ENCODE results near the gene MIPOL1.
"Not testable (repeated sequence)": the region's sequence is repeated elsewhere in the genome, so short reads cannot be mapped to it uniquely, and the experiment has no call there.

The MIPOL1 gene

DNA sequence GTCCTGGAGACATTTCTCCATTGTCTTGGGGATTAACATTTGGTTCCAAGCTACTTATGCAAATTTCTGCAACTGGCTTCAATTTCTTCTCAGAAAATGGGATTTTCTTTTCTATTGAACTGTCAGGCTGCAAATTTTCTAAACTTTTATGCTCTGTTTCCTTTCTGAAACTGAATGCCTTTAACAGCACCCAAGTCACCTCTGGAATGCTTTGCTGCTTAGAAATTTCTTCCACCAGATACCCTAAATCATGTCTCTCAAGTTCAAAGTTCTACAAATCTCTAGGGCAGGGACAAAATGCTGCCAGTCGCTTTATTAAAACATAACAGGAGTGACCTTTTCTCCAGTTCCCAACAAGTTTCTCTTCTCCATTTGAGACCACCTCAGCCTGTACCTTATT is 264.7 kb downstream of the MIPOL1 start:
- not testable (repeated sequence) for DNase-seq (ENCODE audit: low read depth)

DNA sequence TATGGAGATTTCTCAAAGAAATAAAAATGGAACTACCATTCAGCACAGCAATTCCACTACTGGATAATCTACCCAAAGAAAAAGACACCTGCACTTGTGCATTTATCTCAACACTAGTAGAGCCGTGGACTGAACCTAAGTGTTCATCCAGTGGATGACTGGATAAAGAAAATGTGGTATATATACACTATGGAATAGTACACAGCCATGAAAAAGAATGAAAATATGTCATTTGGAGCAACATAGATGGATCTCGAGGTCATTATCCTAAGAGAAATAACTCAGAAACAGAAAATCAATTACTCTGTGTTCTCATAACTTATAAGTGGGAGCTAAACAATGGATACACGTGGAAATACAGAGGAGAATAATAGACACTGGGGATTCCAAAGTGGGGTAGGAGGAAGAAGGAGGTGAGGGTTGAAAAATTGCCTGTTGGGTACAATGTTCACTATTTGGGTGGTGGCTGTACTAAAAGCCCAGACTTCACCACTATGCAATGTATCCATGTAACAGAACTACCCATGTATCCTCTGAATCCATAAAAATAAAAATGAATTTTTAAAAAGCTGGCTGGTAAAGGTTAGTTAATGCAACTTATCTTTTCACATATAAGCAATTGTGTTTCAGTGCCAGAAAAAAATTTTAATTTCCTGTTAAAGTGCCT is 266.6 kb downstream of the MIPOL1 start:
- no peak for DNase-seq (ENCODE audit: low read depth)

DNA sequence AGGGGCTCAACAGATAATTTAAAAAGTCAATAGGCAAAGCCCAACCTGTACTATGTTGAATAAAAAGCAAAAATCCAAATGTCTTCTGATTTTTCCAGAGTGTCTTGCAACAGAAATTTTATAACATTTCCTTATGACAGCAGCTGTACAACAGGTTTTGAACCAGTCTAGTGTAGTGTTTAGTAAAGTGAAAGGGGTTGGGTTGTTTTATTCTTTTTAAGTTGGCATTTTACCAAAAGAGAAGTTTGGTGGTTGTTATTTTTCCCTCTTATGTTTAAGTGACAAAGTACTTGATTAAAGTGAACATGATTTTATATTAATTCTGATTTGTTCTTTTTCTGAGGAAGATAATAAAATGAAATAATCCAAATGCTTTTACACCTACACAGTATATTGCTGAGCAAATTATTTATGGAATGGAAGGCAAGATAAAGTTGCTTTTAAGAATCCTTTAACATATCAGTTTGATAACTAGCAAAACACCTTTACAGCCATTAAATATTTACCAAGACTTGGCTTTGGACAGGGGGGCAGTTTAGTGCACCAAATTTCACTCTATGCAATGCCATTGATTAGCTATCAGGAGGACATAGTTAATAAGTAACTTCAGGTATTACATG is 268.4 kb downstream of the MIPOL1 start:
- DNase-seq (ENCODE audit: low read depth) = no peak

DNA sequence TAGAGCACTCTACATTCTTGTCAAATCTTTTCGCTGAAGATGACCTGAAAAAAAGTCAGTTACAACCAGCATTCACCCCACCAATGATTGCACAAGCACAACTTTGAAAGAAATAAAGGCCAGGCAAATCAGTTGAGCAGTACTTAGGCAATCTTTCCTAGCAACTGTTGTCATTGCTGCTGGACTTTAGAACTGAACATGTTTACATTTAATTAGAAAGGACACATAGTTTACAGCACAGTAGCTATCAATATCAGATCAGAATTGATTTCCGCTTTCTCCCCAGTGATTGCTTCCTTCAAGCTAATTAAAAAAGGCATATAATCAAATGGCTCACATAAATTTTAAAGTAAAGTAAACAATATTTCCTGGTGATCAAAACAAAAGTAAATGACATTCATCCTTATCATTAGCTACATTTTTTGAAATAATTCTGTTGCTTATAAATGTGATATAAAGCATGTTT is 268.9 kb downstream of the MIPOL1 start:
- no peak for DNase-seq (ENCODE audit: low read depth)

DNA sequence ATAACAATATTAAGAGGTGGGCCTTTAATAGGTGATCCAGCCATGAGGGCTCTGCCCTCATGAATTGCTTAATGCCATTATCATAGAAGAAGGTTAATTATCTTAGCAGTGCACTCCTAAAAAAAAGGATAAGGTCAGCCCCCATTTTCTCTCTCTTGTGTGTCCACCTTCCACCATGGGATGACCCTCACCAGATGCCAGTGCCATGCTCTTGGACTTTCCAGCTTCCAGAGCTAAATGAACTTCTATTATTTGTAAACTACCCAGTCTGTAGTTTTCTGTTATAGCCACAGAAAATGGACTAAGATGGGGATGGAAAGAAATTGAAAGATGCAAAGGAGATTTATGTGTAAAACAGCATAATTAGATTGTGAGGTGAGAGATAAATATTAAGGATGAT is 271.9 kb downstream of the MIPOL1 start:
- no peak for DNase-seq (ENCODE audit: low read depth)

DNA sequence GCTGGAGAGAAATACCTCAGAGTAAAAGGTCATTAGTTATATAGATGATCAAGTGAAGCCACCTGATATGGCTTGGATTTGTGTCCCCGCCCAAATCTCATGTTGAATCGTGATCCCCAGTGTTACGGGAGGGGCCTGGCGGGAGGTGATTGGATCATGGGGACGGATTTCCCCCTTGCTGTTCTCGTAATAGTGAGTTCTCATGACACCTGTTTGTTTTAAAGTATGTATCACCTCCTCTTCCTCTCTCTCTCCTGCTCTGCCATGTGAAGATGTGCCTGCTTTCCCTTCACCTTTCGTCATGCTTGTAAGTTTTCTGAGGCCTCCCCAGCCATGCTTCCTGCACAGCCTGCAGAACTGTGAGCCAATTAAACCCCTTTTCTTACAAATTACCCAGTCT is 272.5 kb downstream of the MIPOL1 start:
- no peak for DNase-seq (ENCODE audit: low read depth)

DNA sequence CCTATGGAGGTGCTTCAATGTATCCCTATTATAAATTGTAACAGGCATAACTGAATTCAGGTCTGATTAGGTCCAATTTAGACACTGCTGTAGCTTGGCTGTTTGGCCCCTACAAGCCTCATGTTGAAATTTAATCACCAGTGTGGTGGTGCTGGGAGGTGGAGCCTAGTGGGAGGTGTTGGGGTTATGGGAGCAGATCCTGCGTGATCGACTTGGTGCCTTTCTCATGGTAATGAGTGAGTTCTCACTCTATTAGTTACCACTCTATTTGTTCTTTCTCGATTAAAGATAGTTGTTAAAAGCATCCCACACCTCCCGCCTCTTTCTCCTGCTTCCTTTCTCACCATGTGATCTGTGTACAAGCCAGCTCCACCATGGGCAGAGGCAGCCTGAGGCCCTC is 275.2 kb downstream of the MIPOL1 start:
- no peak for DNase-seq (ENCODE audit: low read depth)

DNA sequence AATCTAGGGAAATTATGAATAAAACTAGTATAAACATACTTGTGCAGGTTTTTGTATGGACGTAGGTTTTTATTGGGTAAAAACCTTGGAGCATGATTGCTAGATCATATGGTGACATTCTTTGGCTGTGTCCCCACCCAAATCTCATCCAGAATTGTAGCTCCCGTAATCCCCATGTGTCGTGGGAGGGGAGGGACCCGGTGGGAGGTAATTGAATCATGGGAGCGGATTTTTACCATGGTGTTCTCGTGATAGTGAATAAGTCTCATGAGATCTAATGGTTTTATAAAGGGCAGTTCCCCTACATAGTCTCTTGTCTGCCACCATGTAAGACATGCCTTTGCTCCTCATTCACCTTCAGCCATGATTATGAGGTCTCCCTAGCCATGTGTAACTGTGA is 276.5 kb downstream of the MIPOL1 start:
- DNase-seq (ENCODE audit: low read depth) = no peak

DNA sequence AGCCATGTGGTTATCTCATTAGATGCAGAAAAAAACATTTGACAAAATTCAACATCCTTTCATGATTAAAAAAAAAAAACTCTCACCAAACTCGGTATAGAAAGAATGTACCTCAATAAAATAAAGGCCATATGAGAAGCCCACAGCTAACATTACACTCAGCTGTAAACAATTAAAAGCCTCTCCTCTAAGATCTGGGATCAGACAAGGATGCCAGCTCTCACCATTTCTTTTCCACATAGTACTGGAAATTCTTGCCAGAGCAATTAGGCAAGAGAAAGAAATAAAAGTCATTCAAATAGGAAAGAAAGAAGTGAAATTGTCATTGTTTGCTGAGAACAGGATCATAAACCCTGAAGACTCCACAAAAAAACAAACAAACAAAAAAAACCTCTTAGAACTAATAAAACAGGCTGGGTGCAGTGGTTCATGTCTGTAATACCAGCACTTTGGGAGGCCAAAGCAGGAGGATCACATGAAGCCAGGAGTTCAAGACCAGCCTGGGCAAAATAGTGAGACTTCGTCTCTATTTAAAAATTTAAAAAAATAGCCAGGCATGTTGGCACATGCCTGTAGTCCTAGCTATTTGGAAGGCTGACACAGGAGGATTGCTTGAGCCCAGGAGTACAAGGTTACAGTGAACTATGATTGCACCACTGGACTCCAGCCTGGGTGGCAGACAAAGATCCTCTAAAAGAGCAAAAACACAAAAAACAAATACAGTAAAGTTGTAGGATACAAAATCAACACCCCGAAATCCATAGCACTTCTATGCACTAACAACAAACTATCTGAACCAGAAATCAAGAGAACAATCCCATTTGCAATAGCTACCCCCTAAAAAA is 282.9 kb downstream of the MIPOL1 start:
- no peak for DNase-seq (ENCODE audit: low read depth)

DNA sequence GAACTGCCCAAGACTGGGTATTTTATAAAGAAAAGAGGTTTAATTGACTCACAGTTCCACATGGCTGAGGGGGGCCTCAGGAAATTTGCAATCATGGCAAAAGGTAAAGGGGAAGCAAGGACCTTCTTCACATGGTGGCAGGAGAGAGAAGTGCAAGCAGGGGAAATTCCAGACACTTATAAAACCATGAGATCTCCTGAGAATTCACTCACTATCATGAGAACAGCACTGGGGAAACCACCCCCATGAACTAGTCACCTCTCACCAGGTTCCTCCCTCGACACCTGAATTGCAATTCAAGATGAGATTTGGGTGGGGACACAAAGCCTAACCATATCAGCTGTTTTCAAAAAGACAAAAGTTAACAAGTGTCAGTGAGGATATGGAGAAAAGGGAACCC is 284.7 kb downstream of the MIPOL1 start:
- DNase-seq (ENCODE audit: low read depth) = no peak

DNA sequence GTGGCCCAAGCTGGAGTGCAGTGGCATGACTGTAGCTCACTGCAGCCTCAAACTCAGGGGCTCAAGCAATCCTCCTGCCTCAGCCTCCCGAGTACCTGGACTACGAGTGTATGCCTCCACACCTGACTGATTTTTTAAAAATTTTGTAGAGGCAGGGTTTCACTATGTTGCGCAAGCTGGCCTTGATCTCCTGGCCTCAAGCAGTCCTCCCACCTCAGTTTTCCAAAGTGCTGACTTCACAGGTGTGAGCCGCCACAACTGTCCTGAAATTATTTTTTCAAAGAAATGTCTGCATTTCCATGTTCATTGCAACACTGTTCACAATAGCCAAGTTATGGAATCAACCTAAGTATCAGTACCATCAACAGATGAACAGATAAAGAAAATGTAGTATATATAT is 285.9 kb downstream of the MIPOL1 start:
- no peak for DNase-seq (ENCODE audit: low read depth)

DNA sequence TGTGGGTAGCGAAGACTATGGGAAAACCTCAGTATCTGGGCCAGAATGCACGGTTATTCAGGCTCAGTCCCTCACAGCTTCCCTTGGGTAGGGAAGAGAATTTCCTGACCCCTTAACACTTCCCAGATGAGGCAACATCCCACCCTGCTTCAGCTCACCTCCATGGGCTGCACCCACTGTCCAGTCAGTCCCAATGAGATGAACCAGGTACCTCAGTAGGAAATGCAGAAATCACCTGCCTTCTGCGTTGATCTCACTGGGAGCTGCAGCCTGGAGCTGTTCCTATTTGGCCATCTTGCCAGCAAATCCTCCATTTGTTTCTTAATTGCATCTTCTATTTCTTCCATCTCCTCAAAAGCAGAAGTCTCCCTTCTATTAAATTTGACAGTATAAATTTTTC is 292.9 kb downstream of the MIPOL1 start:
- no peak for DNase-seq (ENCODE audit: low read depth)

DNA sequence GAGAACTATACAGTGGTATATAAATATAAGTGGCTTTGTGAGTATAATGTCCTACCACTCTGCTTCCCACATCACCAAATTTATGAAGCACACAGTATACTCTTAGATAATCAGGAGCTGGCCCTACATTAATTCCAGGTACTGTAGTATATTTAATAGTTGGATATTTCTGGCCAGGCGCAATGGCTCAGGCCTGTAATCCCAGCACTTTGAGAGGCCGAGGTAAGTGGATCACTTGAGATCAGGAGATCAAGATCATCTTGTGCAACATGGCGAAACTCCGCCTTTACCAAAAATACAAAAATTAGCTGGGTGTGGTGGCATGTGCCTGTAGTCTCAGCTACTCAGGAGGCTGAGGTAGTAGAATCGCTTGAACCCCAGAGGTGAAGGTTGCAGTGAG is 293.3 kb downstream of the MIPOL1 start:
- no peak for DNase-seq (ENCODE audit: low read depth)

DNA sequence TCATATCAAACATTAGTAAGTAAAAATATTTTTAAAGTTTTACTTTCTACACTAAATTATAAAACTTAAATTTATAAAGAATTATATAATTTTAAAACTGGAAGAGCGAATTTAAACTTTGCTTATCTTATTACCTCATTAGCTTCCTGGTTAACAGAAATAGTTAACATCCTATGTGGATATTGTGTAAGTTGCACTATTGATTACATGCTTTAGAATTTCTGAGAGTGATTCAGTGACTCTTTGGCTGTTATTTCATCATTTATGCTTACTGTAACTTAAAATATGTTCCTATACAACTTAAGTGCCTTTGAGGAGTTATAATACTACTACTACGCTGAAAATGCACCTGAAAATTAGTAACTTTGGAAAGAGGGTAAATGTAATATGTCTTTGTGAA is 295.9 kb downstream of the MIPOL1 start:
- no peak for DNase-seq (ENCODE audit: low read depth)

DNA sequence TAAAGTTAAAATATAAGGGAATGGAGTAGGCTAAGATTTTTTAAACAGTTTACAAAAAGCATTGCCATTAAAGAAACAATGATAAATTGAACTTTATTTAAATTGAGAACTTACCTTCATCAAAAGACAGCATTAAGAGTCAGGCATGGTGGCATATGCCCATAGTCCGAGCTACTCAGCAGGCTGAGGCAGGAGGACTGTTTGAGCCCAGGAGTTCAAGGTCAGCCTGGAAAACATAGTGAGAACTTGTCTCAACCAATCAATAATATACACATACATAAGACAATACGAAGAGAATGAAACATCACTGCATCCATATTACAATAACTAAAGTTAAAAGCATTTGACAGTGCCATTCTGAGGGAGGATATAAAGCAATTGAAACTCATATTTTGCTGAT is 299.7 kb downstream of the MIPOL1 start:
- no peak for DNase-seq (ENCODE audit: low read depth)

DNA sequence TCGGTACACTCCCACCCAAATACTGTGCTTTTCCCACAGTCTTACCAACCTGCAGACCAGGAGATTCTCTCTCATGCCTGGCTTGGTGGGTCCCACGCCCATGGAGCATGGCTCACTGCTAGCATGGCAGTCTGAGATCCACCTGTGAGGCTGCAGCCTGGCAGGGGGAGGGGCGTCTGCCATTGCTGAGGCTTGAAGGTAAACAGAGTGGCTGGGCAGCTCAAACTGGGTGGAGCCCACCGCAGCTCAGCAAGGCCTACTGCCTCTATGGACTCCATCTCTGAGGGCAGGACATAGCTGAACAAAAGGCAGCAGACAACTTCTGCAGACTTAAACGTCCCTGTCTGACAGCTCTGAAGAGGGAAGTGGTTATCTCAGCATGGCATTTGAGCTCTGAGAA is 304.1 kb downstream of the MIPOL1 start:
- DNase-seq (ENCODE audit: low read depth) = no peak

DNA sequence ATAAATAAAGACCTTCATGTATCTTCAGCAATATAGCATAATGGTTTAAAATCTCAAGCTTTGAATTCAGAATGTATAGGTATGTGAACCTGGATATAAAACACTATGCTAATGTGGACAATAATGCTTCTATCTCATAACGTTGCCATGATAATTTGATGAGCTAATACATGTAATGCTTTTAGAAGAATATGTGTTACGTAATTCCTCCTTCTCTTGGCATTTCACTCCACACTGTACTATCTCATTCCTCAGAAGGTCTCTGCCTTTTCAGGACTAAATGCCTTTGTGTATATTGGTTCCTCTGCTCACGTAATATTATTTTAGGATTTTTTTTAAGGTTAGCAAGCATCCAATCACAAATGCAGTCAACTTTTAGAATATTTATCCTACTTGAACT is 310.8 kb downstream of the MIPOL1 start:
- no peak for DNase-seq (ENCODE audit: low read depth)

DNA sequence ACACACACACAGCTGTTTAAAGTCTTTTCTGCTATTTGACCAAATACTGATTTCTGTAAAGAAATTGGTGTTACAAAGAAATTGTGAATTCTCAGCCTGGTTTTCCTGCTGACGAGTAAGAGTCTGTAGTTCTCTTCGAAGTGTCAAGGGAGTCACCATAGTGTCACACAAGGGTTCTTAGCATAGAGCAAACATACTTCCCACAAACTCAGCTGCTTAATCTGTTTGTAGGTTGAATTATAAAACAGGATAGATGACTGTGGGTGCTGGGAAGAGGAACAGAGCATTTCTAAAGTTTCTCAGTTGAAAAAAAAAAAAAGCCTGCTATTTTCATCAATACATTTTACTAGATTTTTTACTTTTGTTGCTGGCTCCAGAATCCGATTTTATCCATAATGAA is 314.4 kb downstream of the MIPOL1 start:
- no peak for DNase-seq (ENCODE audit: low read depth)

DNA sequence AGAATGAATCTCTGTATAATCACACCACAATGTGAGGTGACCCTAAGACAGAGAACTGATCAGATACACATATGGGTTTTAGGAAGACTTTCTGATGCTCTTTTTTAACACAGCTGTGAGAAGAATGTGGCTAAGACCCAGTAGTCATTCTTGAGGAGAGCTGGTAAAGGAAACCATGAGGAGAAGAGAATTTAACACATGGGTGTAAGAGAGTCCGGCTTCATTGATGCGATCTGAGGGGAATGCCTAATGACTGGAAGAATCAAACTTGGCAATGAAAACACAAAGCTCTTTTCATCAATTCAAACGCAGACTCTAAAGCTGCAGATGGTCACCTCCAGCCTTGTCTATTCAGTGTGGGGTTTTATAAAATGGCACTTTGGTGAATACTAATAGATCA is 318.0 kb downstream of the MIPOL1 start:
- no peak for DNase-seq (ENCODE audit: low read depth)

DNA sequence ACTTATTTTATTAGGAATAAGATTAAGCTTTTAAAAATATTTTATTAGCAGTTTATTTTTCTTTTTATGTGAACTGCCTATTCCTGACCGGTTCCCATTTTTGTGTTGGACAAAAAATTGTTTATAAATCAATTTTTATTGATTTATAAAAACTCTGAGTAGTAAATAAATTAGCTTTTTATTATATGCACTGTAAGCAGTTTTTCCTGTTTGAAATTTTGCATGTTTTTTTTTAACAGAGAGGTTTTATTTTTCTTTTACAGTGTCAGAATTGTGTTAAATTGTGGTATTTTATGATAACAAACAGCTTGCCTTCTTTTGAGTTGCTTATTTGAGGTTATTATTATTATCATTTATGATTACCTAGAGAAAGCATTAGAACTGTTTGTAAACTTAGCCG is 329.3 kb downstream of the MIPOL1 start:
- DNase-seq (ENCODE audit: low read depth) = no peak

DNA sequence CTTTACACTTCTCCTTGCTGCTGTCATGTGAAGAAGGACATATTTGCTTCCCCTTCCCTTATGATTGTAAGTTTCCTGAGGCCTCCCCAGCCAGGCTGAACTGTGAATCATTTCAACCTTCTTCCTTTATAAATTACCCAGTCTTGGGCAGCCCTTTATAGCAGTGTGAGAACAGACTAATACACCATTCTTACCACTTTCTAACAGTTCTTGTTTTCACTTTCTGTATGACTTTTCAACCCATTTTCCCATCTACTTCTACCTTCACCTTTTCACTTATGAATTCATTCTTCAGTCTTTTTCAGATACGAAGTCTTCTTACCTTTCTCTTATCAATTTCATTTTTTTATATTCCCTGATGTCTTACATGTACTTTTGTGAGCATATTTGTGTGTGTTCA is 342.3 kb downstream of the MIPOL1 start:
- no peak for DNase-seq (ENCODE audit: low read depth)

DNA sequence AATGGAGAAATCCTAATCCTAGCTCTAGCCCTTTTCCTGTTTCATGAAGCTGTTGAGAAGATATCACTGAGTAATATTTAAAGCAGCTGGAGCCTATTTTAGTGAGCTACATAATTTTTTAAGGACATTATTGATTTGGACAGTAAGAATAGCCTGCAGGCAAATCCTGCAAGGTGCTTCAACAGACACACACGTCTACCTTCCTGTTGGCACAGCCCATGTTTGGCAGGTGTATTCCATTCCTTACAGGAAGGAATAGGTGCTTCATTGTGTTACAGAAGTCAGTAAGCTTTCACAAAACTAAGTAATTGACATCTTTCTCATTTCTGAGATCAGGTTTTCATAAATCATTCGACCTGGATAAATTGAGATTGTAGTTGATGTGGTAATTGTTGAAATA is 346.7 kb downstream of the MIPOL1 start:
- no peak for DNase-seq (ENCODE audit: low read depth)

DNA sequence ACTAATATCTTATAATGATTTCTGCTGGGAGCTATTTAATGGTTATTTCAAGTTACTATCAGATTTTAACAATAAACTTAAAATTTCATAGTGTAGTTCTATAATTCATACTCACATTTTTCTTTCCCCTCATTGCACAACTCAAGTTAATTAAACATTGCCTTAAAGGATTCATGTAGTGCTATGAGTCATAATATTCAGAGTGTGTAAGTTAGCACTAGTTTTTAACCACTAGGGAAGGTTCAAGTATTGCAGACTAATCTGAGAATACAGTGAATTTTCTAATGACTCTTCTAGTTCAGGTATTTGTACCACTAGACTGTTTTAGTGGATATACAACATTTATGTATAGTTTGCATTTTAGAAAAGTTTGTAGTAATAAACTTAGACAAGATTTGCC is 347.4 kb downstream of the MIPOL1 start:
- DNase-seq (ENCODE audit: low read depth) = no peak

Measured in stimulated activated CD8-positive, alpha-beta memory T cell treated with anti-CD3 and anti-CD28 coated beads, Interleukin-7, amount 100 ng/mL, for 24 hours (primary cell).